ENCODE data around the gene ST13.

DNA sequence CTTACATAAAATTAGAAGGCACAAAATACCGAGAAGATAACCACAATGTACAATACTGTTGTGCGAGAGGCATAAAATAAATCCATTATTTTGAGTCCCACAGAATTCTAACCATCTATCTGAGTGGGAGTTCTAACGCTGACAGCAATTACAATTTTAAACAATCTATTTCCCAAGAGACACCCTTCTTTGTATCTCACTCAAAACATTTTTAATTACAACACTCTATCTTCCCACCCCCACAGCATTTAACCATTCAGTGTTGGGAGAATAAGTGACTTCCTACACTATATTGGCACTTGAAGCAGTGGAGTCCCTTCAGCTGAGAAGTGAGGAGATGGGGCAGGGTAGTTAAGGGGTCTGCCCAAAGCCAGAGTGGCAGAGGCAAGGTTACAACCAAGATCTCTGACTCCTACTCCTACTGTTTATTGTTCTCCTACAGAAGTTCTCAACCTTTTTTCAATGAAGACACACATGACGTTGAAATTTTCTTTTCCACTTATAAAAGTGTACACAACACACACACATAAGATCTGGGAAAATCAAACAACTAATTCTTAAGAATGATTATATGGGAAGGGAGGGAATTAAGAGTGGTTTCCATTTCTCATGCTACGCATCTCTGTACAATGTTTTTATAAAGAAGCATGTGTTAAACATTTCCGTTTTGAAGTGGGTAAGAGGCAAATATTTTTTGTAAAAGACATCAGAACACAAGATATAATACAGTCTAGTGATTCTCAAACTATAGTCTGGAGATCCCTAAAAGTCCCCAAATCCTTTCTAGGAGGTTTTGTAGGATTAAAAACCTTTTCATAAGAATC, 48.2 kb downstream of the ST13 start:
- TF ChIP-seq, protein P1, sequence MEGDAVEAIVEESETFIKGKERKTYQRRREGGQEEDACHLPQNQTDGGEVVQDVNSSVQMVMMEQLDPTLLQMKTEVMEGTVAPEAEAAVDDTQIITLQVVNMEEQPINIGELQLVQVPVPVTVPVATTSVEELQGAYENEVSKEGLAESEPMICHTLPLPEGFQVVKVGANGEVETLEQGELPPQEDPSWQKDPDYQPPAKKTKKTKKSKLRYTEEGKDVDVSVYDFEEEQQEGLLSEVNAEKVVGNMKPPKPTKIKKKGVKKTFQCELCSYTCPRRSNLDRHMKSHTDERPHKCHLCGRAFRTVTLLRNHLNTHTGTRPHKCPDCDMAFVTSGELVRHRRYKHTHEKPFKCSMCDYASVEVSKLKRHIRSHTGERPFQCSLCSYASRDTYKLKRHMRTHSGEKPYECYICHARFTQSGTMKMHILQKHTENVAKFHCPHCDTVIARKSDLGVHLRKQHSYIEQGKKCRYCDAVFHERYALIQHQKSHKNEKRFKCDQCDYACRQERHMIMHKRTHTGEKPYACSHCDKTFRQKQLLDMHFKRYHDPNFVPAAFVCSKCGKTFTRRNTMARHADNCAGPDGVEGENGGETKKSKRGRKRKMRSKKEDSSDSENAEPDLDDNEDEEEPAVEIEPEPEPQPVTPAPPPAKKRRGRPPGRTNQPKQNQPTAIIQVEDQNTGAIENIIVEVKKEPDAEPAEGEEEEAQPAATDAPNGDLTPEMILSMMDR (IDR thresholded peaks at IDR 0.05; ENCODE audit: low read depth, low read length), result no peak
- TF ChIP-seq EZH2phosphoT487 (IDR thresholded peaks at IDR 0.05; ENCODE audit: low read depth), result no peak
